Neutrophil (primary cell): ENCODE results near the gene TCOF1.
A peak's percentile ranks its signal among the peaks of the same experiment; 100 is the strongest.

Source experiments
- H3K27ac ChIP-seq: fragments of 200-600 bp; sonication (generic); 2 replicates; pipeline ENCODE4 v1.5.1; 2016; ENCODE audit warnings: mild to moderate bottlenecking, moderate library complexity
- H3K27me3 ChIP-seq: fragments of 200-600 bp; sonication (generic); 2 replicates; pipeline ENCODE4 v1.6.0; 2016; ENCODE audit warnings: mild to moderate bottlenecking
- H3K36me3 ChIP-seq: fragments of 200-600 bp; sonication (generic); 2 replicates; pipeline ENCODE4 v1.5.1; 2017
- H3K4me1 ChIP-seq, 2 experiments: fragments of 200-600 bp in 1 of 2; sonication (generic) in 1 of 2; 1 replicate in 1 of 2; 2 replicates in 1 of 2; pipeline versions ENCODE4 v1.5.1 to v1.6.1; 2013 to 2016; ENCODE audit warnings: low read depth in 1 of 2, low read length in 1 of 2, mild to moderate bottlenecking in 1 of 2, moderate library complexity in 1 of 2; ENCODE audit not compliant: control insufficient read depth in 1 of 2, insufficient read depth in 1 of 2
- H3K4me3 ChIP-seq, 2 experiments: fragments of 200-600 bp in 1 of 2; sonication (generic) in 1 of 2; 1 replicate in 1 of 2; 2 replicates in 1 of 2; pipeline ENCODE4 v1.5.1; 2013 to 2016; ENCODE audit warnings: low read depth in 1 of 2, low read length in 1 of 2, mild to moderate bottlenecking in 1 of 2, moderate library complexity in 1 of 2
- H3K9me3 ChIP-seq: fragments of 200-600 bp; sonication (generic); 2 replicates; pipeline ENCODE4 v1.5.1; 2016
- CTCF ChIP-seq: fragments of 200-600 bp; sonication (generic); IDR thresholded peaks from 2 replicates; pipeline ENCODE4 v1.5.1; 2016; ENCODE audit warnings: antibody characterized with exemption

Gene TCOF1

GRCh38 chr5:150401376-150402228 is 44.1 kb downstream of the TCOF1 start:
- TF ChIP-seq CTCF = no peak
- H3K4me3 ChIP-seq = no peak overlapping the region
- H3K4me1 ChIP-seq = no peaks in the 10 kb centered on the region
- H3K9me3 ChIP-seq = no peaks in the 10 kb centered on the region
- H3K36me3 ChIP-seq = peaks cover 94% of the 10 kb centered on the region
- H3K27ac ChIP-seq = peak overlapping the region; percentile 13
- no peaks in the 10 kb centered on the region for H3K27me3 ChIP-seq

GRCh38 chr5:150402229-150402773 is 44.8 kb downstream of the TCOF1 start:
- H3K36me3 ChIP-seq = peaks cover 98% of the 10 kb centered on the region
- no peaks in the 10 kb centered on the region for H3K9me3 ChIP-seq
- no peak overlapping the region for H3K4me3 ChIP-seq
- no peak for TF ChIP-seq CTCF
- no peak overlapping the region for H3K27ac ChIP-seq
- H3K27me3 ChIP-seq = no peaks in the 10 kb centered on the region
- no peaks in the 10 kb centered on the region for H3K4me1 ChIP-seq

- no peak overlapping the region for H3K27ac ChIP-seq
- no peaks in the 10 kb centered on the region for H3K4me1 ChIP-seq
- no peak overlapping the region for H3K4me3 ChIP-seq
- no peak for TF ChIP-seq CTCF
- no peaks in the 10 kb centered on the region for H3K9me3 ChIP-seq
- no peaks in the 10 kb centered on the region for H3K27me3 ChIP-seq
- peaks cover 93% of the 10 kb centered on the region for H3K36me3 ChIP-seq
These were observed 45.4 kb downstream of the TCOF1 start for GRCh38 chr5:150402901-150403342.

- Histone ChIP-seq H3K9me3 (no peaks in the 10 kb centered on the region), H3K36me3 (peaks cover 84% of the 10 kb centered on the region), H3K4me3 (no peak overlapping the region), H3K4me1 (no peaks in the 10 kb centered on the region), H3K27ac (no peak overlapping the region), H3K27me3 (no peaks in the 10 kb centered on the region)
- no peak for TF ChIP-seq CTCF
These were observed 46.6 kb downstream of the TCOF1 start for GRCh38 chr5:150404121-150404520.

GRCh38 chr5:150404535-150404934 is 47.0 kb downstream of the TCOF1 start:
- H3K27ac ChIP-seq = no peak overlapping the region
- no peak for TF ChIP-seq CTCF
- no peaks in the 10 kb centered on the region for H3K27me3 ChIP-seq
- no peaks in the 10 kb centered on the region for H3K9me3 ChIP-seq
- H3K36me3 ChIP-seq = peaks cover 80% of the 10 kb centered on the region
- H3K4me3 ChIP-seq = no peak overlapping the region
- H3K4me1 ChIP-seq = no peaks in the 10 kb centered on the region
